Measurements from ENCODE around the gene OXER1.

OXER1 gene

DNA sequence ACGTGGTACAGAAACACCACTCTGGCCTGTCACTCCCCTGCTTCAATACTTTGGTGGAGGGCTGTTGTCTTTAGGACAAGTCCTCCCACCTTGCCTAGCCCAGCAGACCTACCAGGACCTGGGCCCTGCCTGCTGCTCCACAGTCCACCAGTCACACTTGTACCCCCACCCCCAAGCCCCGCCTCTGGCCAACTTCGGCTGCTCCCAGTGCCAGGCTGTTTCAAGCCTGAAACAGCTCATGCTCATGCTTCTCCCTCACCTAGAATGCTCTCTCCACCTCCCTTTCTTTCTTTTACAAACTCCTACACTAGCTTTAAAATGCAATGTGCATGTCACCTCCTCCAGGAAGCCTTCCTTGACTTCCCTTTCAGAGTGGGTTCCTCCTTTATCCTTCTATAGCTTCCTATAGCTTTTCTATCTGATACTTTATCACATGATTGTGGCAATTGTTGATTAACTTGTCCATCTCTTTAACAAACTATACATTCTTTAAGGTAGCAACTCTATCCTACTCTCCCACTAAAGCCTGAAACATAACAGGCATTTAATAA, 4.8 kb upstream of the OXER1 start:
- no peak for DNase-seq

DNA sequence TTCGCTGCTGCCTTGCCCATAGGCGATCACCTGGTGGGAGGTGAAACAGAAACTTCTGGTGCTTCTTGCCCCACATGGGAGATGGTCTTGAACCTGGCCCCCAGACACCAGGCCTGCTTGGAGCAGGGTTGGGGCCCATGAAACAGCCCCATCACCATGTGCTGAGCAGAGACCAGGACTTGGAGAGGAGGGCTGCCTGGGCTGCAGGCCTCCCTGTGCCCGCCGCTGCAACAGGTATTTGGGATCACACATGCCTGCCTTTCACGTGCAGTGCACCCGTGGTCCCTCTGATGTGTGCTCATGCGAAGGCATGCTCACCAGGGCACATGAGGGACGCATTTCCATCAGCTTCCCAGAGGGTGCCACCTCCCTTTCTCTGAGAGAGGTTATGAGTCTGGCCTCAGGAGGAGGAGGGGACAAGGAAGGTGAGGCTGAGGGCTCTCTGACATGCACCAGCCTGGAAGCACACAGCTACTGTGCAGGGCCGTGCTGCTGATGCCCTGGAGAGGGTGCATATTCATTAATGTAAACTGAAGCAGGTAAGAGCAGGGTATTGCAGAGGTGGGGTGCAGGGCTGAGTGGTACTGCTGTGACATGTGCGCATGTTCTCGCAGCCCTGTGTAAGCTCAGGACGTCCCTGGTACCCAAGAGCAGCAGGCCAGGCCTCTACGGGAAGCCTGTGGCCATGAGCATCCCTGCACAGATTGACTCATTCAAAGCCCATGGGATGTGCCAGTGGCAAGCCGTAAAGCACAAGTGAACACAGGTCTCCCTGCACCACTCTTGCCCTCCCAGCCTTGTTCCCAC, 4.2 kb upstream of the OXER1 start:
- no peak for DNase-seq

DNA sequence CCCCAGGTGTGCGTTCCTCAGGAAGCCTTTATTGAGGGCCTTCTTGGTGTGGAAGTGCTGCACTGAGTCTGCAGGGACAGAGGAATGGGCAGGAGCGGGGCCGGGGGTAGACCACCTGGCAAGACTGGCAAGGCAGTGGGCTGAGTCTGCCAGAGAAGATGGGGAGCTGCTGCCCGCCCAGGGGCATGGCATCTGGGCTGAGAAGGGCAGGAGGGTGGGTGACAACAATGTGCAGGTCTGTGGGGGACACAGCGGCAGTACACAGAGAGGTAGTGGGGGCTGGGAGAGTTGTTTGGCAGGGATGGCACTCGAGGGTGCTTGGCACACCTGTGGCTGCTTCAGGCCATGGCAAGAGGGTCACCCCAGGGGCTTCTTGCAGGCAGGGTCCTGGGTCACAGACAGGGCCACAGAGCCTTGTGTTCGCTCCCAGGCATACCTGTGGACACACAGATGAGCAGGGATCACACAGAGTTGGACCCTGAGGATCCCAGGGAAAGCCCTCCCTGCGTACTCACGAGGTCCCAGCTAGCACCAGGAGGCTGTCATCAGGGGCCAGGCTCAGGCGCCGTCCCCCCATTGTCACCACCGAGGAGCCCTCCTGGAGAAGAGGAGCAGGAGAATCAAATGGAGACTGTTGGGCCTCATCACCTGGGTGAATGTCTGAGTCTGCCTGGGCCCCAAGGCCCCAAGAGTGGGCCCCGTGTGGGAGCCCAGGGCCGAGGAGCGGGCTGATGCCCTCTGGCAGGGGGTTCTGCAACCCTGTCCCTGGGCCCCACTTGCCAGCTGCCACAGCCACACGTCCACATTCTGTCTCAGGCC, 3.4 kb upstream of the OXER1 start:
- DNase-seq: no peak

DNA sequence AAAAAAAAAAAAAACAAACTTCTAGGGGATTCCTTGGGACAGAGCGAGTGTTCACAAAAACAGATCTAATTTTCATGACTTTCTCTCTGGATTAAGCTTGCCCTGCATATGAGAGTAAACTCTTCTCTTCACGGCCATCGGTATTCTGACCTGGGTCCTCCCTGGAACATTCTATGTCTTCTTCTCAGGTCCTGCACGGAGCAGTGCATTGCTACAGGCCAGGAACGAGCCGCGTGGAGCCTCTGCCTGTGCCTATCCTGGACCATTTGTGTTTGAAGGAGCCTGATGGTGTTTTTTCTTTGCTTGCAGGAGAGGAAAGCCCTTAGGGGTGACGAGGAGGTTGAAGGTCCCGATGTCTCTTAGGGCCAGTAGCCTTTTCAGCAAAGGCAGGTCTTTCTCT, 1.8 kb upstream of the OXER1 start:
- no peak for DNase-seq

DNA sequence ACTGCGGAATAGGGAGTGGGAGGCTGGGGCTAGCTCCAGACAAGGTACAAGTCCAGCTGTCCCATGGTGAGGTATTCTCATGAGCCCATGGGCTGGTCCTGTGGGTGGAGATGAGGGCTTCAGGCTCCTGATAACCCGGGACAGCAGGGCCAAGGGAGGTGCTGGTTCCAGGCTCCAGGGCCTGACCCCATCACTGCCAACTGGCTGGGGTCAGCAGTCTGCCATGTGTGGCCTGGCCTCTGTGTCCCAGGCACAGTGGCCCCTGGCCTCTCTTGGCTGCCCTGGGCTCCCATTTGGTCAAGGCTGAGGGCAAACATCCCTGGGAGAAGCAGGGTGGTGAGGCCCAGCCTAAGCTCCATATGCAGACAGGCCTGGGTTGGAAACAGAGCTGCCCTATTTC, 966 bp upstream of the OXER1 start:
- no peak for DNase-seq

DNA sequence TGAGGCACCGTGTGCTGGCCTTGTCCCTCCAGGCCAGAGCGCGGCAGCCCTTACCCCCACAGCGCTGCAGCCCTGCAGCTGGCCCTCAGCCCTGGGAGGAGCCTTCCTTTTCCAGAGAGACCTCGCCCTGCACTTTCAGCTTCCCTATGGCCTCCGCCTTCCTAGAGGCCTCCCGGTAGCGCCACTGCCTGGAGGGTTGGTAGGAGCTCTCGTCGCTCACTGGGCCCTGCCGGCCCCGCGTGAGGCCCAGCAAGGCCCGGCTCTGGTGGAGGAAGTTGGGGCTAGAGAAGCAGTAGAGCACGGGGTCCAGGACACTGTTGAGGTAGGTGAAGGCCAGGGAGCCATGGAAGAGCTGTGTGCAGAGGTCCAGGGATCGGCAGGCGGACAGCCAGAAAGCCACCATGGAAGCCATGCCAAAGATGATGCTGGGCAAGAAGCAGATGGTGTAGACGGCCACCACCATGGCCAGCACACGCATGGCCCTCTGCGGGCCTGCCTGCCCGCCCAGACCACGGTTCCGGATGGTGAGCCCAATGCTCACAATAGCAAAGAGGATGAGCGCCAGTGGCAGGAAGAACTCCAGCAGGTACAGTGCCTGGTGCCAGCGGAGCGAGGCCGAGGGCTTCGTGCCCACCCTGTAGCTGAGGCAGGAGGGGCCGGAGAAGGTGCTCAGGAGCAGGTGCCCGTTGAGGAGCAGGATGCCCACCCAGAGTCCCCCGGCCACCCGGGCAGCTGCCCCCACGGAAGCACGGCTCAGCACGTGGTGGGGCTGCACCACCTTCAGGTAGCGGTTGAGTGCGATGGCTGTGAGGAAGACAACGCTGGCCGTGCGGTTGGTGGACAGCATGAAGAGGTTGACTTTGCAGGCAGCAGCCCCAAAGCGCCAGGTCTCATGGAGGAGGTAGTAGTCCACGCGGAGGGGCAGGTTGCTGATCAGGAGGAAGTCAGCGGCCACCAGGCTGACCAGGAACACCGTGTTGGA, 821 bp downstream of the OXER1 start:
- no peak for DNase-seq

DNA sequence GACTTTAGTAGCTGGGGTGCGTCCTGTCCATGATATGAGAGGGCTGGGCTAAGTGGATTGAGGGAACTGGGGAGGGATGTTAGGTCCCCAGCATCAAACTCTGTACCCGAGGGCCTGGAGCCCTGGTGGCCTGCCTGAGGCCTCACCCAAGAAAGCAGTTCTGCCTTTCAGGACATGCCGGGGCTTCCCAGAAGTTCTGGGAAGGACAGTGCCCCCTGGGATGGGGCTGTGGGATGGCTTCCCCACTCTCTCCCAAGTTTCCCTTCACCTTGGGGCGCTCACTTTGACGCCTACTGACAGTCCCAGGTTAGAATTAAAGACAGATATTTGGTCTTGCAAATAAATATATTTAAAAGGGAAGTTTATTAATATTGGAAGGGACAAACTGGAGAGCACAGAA, 1.8 kb downstream of the OXER1 start:
- no peak for DNase-seq

DNA sequence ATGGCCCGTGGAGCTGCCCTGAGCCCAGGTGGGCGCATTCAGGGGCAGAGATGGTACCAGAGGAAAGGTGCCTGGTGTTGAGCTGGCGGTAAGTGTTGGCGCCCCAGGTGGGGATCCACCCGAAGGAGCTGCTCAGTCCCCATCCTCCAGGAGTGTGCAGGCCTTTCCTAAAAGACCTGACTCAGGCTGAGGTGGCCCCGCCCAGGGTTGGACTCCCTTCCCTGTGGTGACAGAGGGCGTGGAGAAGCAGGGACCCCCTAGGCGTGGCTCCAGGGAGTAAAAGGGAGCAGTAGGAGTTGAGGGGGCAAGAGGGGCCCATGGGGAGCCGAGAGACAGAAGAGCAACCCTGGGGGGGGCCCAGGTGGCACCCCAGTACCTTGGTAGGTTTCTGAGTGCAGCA, 2.4 kb downstream of the OXER1 start:
- DNase-seq: no peak

DNA sequence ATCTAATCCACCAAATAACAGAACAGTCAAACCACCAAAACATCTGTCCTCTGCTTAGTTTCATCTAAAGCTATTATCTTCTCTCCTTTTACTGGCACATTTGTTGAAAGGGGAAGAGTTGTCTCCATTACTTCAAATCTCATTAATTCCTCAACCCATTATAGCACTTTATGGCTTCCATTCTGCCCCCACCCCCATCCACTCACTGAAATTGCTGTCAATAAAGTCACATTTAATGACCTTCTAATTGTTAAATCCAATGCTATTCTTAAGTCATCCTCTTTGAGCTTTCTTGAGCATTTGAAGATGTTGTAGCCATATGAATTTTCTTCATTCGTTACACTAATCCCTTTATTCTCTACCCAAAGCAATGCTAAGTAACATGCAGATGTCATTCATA, 5.2 kb downstream of the OXER1 start:
- no peak for DNase-seq

DNA sequence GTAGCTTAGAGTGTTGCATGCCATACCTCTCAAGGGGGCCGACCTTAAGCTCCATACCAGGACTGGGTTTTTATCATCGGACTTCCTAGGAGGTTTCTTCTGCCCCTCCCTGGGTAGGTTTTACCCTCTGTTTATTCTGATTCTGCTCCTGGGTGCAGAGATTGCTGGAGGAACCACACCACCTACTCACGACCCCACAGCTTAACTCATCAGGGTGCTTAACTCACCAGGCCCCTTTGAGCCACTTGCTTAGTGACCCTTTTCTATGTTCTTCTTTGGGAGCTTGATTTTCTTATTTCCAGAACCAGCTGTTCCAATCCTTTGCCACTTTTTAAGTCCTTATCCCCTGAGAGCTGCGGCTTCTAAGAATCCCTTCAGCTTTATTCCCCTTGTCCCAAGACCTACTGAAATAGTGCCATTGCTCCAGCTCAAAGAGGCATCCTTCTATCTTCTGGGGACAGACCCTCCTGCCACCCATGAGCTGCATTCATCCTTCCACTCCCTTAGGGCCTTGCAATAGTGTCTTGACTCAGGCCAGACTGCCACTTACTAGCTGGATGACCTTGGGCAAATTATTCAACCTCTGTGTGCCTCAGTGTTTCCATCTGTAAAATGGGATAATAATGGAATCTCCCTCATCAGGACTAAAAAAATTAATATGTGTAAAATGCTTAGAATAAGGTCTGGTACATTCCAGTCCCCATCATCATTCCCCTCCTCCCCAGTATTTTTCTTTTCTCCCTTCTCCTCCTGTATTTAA, 5.8 kb downstream of the OXER1 start:
- no peak for DNase-seq

DNA sequence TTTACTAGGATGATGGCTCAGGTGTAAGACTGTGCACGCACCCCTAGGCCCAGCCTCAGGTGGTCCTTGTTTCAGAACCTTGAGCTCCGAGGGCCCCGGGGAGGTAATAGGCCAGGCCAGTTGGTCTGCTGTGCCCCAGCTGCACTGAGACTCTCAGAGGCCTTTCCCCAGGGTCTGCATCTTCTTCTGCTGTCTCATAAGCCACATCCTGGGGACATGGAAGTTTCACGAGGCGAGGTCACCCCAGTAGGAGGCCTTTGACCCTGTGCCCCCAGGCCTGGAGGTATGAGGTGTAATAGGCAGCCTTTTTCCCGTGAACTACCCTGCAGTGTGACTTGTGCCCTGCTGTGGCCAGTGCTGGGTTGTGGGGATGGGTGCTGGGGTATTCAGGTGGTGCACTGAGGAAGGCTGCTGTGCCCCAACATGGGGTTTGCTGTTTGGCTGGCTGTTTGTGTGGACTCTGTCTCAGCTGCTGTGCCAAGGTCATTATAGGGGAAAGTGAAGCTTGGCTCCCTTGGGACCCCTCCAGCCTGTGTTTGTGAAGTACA, 6.9 kb downstream of the OXER1 start:
- DNase-seq: no peak

DNA sequence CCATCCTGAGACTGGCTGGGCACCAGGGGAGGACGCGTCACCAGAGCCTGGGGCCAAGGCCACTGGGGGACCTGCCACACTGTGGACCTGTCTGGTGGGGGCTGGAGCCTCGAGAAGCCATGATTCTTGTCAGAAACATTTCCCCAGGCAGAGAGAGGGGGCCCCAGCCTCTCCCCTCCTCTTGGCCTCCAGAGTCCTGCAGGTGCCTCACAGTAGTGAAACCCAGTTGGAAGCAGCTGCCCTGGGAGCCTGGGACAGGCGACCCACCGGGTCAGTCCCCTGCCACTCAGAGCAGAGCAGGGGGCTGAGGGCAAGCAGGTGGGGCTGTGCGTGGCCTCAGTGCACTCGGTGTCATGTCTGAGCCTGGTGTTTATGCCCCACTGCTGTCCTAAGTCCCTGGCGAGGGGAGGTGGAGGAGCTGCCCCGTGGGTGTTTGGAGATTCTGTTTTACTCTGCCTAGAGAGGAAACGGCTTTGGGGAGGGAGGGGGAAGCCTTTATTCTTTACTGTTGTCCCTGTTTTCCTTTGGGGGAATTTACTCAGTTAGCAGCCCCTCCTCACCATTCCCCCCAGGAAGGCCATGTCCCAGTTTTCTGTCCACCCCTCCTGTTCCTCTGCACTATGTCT, 7.7 kb downstream of the OXER1 start:
- DNase-seq: no peak

DNA sequence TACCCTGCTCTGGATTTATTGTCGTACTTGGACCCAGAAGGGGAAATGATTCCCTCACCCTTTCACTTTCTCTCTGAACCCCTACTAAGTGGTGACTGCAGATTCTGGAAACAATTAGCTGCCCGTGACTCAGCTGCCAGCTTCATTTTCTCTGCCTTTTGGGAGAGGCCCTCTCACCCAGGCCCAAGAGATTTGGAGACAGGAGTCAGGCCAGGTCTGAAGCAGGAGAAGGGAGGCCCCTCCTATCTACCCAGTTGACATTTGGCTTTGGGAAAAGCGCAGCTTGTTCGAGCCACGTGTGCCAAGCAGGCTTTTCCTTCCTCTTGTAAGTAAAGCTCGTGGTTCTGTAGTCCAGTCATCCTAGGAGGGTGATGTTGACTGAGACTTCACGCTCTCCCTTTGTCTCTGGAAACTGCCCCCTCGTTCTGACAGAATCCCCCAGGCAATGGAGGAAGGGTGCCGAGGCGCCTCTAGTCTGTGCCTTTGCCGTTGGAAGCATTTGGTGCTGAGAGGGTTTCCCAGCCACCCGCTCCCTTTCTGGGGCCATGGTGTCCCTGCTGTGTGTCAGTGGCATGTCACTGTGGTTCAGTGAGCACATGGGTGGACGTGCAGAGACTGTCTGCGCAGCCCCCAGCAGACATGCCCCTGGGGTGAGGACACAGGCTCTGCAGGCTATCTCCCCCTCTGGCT, 8.6 kb downstream of the OXER1 start:
- no peak for DNase-seq

DNA sequence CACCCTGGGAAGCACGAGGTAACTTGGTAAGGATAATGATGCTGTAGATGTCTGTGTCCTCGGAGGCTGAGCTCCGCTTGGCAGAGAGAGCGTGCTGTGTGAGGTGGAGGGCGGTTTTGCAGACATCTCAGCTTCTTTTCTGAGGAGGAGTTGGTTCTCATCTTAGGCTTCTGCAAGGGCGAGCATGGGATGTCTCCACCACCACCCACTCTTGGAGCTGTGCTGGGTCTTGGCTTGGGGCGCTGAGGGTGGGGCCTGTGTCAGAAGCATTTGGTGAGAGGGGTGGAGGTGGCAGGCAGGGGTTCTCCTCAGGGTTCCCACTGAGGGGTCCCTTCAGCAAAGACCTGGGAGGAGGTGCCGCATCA, 9.2 kb downstream of the OXER1 start:
- DNase-seq: no peak

DNA sequence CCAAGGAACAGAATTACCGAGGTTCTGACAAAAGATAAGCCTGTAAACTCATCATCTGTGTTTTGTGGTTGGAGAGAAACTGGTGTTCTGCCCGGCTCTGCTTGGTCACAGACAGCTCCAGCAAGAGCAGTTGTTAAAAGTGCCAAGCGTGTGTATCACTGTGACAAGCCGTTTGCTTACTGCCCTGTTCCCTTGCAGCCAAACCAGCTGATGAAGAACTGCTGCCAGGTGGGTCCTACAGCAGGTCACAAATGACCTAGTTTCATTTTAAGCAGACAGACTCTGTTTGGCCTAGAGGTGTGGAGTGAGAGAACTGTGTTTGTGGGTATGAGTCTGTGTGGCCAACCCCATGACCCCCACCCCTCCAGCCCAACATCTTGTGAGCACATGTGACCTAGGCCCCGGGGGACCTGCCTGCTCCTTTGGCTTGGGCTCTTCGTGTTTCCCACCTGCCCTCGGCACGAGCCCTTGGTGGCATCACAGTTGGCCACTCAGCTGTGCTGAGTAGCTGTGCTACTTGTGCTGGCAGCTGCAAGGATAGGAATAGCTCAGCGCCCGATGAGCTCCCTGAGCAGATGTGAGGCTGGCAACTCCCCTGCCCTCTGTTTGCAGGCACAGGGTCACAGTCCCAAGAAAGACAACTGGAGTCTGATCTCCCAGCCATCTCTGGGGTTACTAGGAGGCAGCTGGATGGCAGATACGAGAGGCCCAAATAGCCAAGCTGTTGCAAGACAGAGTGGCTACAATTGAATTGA, 9.7 kb downstream of the OXER1 start:
- no peak for DNase-seq

DNA sequence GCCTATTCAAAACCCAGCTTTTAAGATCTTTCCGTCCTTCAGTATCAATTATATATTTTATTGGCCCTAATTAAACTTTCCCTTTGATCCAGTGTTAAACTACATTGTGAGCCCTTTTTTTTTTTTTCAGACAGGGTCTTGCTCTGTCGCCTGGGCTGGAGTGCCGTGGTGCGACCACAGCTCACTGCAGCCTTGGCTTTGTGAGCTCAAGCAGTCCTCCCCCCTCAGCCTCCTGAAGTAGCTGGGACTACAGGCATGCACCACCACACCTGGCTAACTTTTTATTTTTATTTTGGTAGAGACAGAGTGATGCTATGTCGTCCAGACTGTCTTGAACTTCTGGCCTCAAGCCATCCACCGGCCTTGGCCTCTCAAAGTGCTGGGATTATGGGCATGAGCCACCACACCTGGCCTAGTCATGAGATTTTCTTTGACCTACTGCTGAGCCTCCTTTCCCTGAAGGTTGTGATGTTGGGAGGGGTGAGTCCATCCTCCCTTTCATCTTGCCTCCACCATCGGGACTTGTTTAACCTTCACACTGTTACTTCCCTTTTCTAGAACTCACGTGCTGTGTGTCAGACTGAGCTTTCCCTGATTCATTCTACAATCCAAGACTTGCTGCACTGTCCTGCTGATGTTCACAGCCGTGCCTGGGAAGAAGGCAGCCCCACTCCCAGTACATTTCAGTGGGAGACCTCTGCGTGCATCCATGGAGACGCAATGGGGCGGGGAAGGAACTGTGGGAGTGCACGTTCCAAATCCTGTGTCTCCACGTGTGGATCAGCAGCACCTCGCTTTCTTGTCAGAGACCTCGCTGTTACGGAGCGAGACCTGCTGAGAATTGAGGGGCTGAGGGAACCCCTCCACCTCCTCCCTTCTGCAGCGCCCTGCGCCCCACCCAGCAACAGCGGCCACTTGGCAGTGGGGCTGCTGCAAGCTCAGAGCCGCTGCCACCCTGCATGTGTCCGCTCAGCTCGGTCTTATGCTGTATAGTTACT, 10.8 kb downstream of the OXER1 start:
- peak; percentile 51 to 62 for DNase-seq

DNA sequence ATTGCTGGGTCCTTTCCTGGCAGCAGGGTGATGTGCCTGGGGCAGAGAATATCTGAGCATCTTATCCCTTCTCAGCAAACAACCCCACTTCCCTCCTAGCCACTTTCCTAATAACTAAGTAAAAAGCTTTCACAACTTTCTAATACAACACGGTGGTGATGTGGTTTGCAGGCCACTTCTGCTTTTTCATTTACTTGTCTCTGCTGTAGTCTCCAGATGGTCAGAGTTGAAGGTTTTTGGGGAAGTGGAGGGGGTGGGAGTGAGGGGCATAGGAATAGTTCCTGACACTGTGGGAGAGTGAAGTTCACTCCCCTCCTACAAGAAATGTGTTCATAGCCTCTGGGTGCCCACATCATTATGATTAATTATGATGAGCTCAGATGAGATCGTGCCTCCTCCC, 11.6 kb downstream of the OXER1 start:
- peak; percentile 98 for DNase-seq

DNA sequence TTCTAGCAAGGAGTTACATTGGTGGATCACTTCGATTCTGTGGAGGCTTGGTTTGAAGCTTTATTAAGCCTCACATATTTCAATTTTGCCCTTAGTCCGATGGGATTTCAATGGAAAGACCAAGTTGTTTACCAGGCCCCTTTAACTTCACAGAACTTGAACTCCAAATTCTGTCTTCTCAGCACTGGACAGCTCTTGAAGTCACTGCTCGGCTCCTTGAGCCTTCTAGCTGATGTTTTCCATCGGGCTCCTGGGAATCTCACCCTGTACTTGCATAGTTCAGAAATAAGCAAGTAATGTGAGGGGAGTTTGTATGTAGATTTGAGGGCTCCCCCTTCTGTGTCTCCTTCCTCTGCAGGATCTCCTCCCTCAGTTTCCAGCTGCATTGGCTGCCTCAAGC, 15.1 kb downstream of the OXER1 start:
- DNase-seq: no peak

DNA sequence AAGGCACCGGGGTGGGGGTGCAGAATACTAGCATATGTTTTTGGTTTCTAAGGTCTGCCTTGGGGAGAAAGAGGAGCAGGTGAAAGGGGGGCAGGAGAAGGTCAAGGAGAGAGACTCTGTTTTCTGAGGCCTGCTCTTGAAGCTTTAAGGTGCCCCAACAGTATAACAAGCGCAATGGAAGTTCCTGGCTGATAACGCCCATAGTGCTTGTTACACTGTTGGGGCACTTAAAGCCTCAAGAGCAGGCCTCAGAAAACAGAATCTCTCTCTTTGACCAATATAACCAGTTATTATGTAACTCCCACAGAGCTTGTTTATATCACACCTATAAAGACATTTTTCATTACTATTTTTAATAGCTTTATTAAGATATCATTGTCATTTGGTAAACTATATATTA, 16.5 kb downstream of the OXER1 start:
- DNase-seq: no peak
